Heart right ventricle (tissue), 16 donors: Measurements from ENCODE around the gene SETD1B. TPM values are rescaled to one million over a fixed set of nuclear protein-coding genes. Genes with fewer than 3 reads are reported as not detected.

ENCODE experiments used
- ATAC-seq, 8 donors: fragments of 200-7000 bp; cut with Tn5 transposase; one replicate each; pipeline ENCODE4 v1.9.1; 2020; ENCODE audit warnings: mild to moderate bottlenecking in 8 of 8, moderate library complexity in 8 of 8, moderate number of reproducible peaks in 1 of 8
- DNase-seq, 2 donors: peaks; one replicate each; pipeline ENCODE4 v3.0.0-alpha.2; 2020
- H3K27ac ChIP-seq, 10 donors: fragments of 200-600 bp; sonication (generic) in 2 of 10; one replicate each; pipeline versions ENCODE4 v1.5.0 to v1.8.0; 2020 to 2022; ENCODE audit warnings: mild to moderate bottlenecking in 3 of 10
- H3K27me3 ChIP-seq, 7 donors: fragments of 200-600 bp; one replicate each; pipeline ENCODE4 v1.8.0; 2021 to 2022; ENCODE audit warnings: mild to moderate bottlenecking in 2 of 7
- H3K36me3 ChIP-seq, 9 donors: fragments of 200-600 bp; sonication (generic) in 1 of 9; one replicate each; pipeline versions ENCODE4 v1.5.0 to v1.8.0; 2020 to 2022; ENCODE audit warnings: mild to moderate bottlenecking in 2 of 9
- H3K4me1 ChIP-seq, 9 donors: fragments of 200-600 bp; sonication (generic) in 1 of 9; one replicate each; pipeline versions ENCODE4 v1.5.0 to v1.8.0; 2020 to 2022; ENCODE audit warnings: mild to moderate bottlenecking in 4 of 9
- H3K4me3 ChIP-seq, 10 donors: fragments of 200-600 bp; sonication (generic) in 2 of 10; one replicate each; pipeline versions ENCODE4 v1.5.0 to v1.8.0; 2020 to 2022; ENCODE audit warnings: mild to moderate bottlenecking in 7 of 10, moderate library complexity in 2 of 10
- H3K9me3 ChIP-seq, 11 donors: fragments of 200-600 bp in 10 of 11; sonication (generic) in 2 of 11; one replicate each; pipeline versions ENCODE4 v1.5.0 to v1.8.0; 2013 to 2022; ENCODE audit warnings: mild to moderate bottlenecking in 2 of 11, control low read depth in 1 of 11, moderate library complexity in 1 of 11
- WGBS, 2 donors: extraction: QIAGEN DNeasy Blood & Tissue Kit; methylation state at CpG; one replicate each; pipeline ENCODE4 v1.1.7; 2013; ENCODE audit warnings: inconsistent platforms in 1 of 2; 5-methylcytosine and 5-hydroxymethylcytosine counted together
- intact Hi-C, 10 donors: fragments of 100-400 bp; cut with DNase I; formaldehyde crosslinking; loops; one replicate each; pipeline versions ENCODE4 v1.11.1 to v1.14.2; 2022
- polyA plus RNA-seq, 2 donors: library from polyadenylated mRNA; stranded (reverse); fragments of 200-250 nt; gene quantifications; one replicate each; pipeline ENCODE4 v1.2.3, GENCODE V29; 2013
- total RNA-seq, 10 donors: library from RNA; stranded (reverse); fragmentation: NEBNext Ultra II Directional in 3 of 10; extraction: Animal tissue kit (Norgen Biotek cat#: 25700) in 3 of 10; gene quantifications; one replicate each; pipeline versions ENCODE4 v1.2.1 to v1.2.4, GENCODE V29; 2021 to 2023
- TF ChIP-seq, protein P1 (sequence below), 9 donors: fragments of 200-600 bp; sonication (generic) in 2 of 9; IDR thresholded peaks; one replicate each; pipeline versions ENCODE4 v1.5.0 to v1.8.0; 2021 to 2022; ENCODE audit warnings: antibody characterized with exemption in 9 of 9, mild to moderate bottlenecking in 5 of 9, moderate library complexity in 1 of 9
- donor health status: Arrhythmogenic right ventricular cardiomyopathy.
- donor health status: ischemic (EF 13 %, LVEDD 7.1; RV severe dilation, severe dysfunction).
- donor health status: healthy with polysubstance abuse.
- donor health status: DM: no; HTN: yes; CAD: no.
- donor health status: DM: no; HTN: no; CAD: no.
- donor health status: ischemic (EF 25% LVEDD 6.9; RV normal size, moderate dysfunction).
- donor health status: ischemic (EF 25% LVEDD 5.7; RV mildly dilated, moderate dysfunction).
- donor health status: healthy.
- donor health status: DM: yes; HTN: yes; CAD: no.
- donor health status: Ischemic cardiomyopathy.
- donor health status: ischemic (EF 35%, LVEDD 5.7; RV mildly dilated, moderate dysfunction).
- donor health status: nonischemic (EF 11% LVEDD 7.7; RV severe dilation, severe dysfunction).
- donor health status: DM: yes; HTN: yes; CAD: no.
- donor health status: PGD.
- donor health status: ischemic (EF 29% LVEDD 5.4; RV normal size, mild dysfunction).
- donor health status: nonischemic (EF 23%, LVEDD 6.1; RV moderate dilation, normal function).

Gene SETD1B
- total and polyA plus RNA-seq, 12 donors, result 2.8 to 14.8 (median 11.2) TPM

DNA sequence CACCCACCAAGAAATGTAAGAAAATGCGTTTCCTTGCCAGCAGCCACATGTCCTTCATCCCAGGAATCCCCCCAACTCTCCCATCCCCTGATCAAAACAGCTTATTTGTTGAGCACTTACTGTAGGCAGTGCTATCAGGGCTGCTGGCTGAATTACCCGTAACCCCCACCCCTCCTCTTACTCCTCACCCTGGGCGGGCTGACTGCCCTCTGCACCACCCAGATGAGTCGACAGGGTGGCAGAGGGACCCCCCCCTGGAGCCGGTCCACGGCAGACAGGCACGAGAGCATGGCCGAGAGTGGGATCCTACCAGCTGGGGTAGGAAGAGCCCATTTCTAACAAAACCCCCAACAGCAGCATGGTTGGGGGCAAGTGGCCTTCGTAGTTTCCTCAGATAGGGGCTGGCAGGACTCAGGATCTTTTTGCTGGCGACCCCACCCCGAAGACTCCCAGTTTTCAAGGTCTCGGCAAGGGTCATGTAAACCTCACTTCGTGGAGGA, 9.2 kb upstream of the SETD1B start:
- WGBS, 2 donors, result 1 to 2% methylated on average over 13 of the region's 13 CpGs
- H3K4me3 ChIP-seq, result peak overlapping the region in 7 of 10 donors; percentile 14 to 72 (median 60)
- peak in 4 of 8 donors; percentile 0 to 2 (median 0) for ATAC-seq
- TF ChIP-seq, protein P1, sequence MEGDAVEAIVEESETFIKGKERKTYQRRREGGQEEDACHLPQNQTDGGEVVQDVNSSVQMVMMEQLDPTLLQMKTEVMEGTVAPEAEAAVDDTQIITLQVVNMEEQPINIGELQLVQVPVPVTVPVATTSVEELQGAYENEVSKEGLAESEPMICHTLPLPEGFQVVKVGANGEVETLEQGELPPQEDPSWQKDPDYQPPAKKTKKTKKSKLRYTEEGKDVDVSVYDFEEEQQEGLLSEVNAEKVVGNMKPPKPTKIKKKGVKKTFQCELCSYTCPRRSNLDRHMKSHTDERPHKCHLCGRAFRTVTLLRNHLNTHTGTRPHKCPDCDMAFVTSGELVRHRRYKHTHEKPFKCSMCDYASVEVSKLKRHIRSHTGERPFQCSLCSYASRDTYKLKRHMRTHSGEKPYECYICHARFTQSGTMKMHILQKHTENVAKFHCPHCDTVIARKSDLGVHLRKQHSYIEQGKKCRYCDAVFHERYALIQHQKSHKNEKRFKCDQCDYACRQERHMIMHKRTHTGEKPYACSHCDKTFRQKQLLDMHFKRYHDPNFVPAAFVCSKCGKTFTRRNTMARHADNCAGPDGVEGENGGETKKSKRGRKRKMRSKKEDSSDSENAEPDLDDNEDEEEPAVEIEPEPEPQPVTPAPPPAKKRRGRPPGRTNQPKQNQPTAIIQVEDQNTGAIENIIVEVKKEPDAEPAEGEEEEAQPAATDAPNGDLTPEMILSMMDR (IDR thresholded peaks at IDR 0.05), result no peak
- H3K36me3 ChIP-seq, result peaks cover 0 to 34% (median 7%) of the 10 kb centered on the region in 9 donors
- H3K9me3 ChIP-seq, result no peaks in the 10 kb centered on the region
- no peaks in the 10 kb centered on the region for H3K27me3 ChIP-seq
- peak overlapping the region; percentile 20 to 100 (median 100) for H3K27ac ChIP-seq
- intact Hi-C loops, result loop anchor here (1.0 to 5.0 kb wide), 11 partner anchors 16 to 98 kb away; partner anchors contain the start of gene PSMD9 (in 5 of the 10)
- DNase-seq, result no peak
- H3K4me1 ChIP-seq, result peaks cover 44 to 86% (median 76%) of the 10 kb centered on the region in 9 donors

DNA sequence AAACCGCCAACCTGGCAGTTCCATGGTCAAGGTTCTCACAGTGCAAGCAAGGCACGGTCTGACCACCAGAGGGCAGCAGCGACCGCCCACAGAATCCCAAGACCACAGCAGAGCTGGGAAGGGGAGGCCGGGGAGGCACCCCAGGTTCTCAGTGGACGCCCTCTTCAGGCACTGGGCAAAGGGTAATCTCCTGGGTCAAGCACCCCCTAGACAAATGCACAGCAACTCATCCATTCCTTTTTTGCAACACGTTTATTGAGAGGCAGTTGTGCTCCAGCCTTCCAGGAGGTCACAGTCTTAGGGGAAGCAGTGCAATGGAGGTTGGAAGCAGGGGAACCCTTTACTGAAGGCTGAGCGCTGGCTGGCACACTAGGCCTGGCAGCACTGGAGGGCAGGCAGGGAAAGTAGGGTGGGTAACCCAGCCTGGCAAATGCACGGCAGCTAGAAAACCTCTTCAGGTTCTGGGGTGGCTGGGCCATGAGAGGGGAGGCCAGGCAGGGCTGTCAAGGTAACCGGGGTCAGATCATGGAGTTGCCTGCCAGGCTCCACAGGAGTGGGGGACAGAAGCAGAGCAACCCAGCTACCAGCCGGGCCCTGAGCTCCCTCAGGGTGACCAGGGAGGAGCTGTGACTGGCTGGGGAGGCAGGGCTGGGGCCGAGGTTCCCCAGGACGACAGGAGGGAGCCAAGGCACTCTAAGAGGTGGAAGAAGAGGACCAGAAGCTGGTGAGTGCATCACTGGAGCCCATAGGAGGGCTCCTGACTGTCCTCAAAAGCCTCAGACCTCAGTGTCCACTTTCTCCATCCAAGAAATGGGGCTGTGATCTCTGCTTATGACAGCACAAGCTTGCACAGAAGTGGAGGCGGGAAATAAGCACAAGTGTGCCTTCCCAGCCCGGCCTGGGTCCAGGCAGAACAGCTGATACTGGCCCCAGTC, 8.5 kb upstream of the SETD1B start:
- intact Hi-C loops, result loop anchor here in 9 of 10 donors (1.0 to 5.0 kb wide), 8 partner anchors 16 to 98 kb away; partner anchors contain the start of gene PSMD9 (in 3 of the 9)
- Histone ChIP-seq H3K36me3 (peaks cover 0 to 34% (median 7%) of the 10 kb centered on the region in 9 donors), H3K27me3 (no peaks in the 10 kb centered on the region), H3K9me3 (no peaks in the 10 kb centered on the region), H3K4me1 (peaks cover 44 to 82% (median 72%) of the 10 kb centered on the region in 9 donors), H3K4me3 (peak overlapping the region in 6 of 10 donors; percentile 56 to 72 (median 60)), H3K27ac (peak overlapping the region; percentile 20 to 100 (median 100))
- ATAC-seq (peak; percentile 17 to 73 (median 51)), DNase-seq (peak; percentile 89 to 91)
- TF ChIP-seq, protein P1 (IDR thresholded peaks at IDR 0.05), result peak; percentile 95 to 98 (median 97)
- WGBS, 2 donors, result 27 to 31% methylated on average over 15 of the region's 15 CpGs

DNA sequence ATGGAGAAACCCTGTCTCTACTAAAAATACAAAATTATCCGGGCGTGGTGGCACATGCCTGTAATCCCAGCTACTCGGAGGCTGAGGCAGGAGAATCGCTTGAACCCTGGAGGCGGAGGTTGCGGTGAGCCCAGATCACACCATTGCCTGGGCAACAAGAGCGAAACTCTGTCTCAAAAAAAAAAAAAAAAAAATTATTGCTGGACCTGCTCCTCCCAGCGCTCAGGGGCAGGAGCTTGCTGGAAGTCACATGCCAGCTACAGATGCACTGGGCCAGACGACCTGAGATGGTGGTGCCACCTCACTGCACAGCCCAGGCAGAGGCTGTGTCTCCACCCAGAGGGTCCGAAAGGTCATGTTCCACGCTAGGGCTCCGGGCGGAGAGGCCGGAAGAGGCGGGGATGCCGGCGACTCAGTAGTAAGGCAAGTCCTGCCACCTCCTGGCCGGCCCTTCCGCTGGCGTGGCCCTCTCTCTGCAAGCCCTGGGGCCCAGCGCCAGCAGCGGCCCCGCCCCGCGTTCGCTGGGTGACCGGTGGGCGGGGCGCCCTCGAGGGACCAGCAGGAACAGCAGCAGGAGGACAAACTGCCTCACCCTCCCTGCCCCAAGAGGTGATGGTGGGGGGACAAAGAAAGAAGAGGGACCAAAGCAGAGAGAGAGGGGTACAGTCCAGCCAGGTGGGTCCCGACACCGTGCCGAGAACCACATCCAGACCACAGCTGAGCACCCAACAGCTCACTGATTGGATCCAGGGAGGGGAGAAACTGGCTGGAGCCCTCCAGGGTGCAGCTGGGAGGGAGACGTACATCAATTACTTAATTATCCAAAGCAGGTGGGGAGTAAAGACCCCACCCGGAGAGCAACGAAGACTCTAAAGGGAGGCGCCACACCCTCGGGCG, 6.7 kb upstream of the SETD1B start:
- Histone ChIP-seq H3K9me3 (no peaks in the 10 kb centered on the region), H3K4me3 (peak overlapping the region; percentile 4 to 87 (median 68)), H3K36me3 (peaks cover 0 to 34% (median 7%) of the 10 kb centered on the region in 9 donors), H3K4me1 (peaks cover 44 to 77% (median 67%) of the 10 kb centered on the region in 9 donors), H3K27me3 (no peaks in the 10 kb centered on the region), H3K27ac (peak overlapping the region; percentile 80 to 100 (median 100))
- intact Hi-C loops, result loop anchor here in 3 of 10 donors (1.0 to 5.0 kb wide), 2 partner anchors 90 to 91 kb away; partner anchors contain the start of gene PSMD9 (in 3 of the 3)
- TF ChIP-seq, protein P1 (IDR thresholded peaks at IDR 0.05), result peak in 8 of 9 donors; percentile 34 to 69 (median 44)
- DNase-seq (peak; percentile 92 to 96), ATAC-seq (peak; percentile 19 to 69 (median 56))
- WGBS, 2 donors, result 10 to 16% methylated on average over 39 of the region's 39 CpGs
